Measurements from ENCODE around the gene ADGRG6. TPM values are rescaled to one million over a fixed set of nuclear protein-coding genes. Genes with fewer than 3 reads are reported as not detected.

The ADGRG6 gene
- total and polyA plus RNA-seq, 10 of the 15 experiments (the other 5 are each of a cell fraction or from before 2014, with no cell fraction given) = 0.01 to 0.24 (median 0.13) TPM; not detected in 7

GRCh38 chr6:142441716-142442115 lies 139.9 kb downstream of the ADGRG6 start (continued):
- TF ChIP-seq REST (IDR thresholded peaks at IDR 0.05; ENCODE audit: low read depth, low read length) (no peak), NFXL1 (IDR thresholded peaks at IDR 0.05; ENCODE audit: borderline replicate concordance) (no peak), CBX5 (IDR thresholded peaks at IDR 0.05; ENCODE audit: low read depth) (no peak), CEBPB (IDR thresholded peaks at IDR 0.05; ENCODE audit: borderline replicate concordance in 1 of 2, low read depth in 2 of 2, low read length in 2 of 2) (no peak), FOXM1 (IDR thresholded peaks at IDR 0.05; ENCODE audit: low read depth, low read length) (no peak), E2F8 (IDR thresholded peaks at IDR 0.05; ENCODE audit: low read depth, partially characterized antibody) (no peak), ATF2 (IDR thresholded peaks at IDR 0.05; ENCODE audit: low read length) (no peak), POU2F2 (IDR thresholded peaks at IDR 0.05; ENCODE audit: borderline replicate concordance, low read depth, low read length) (no peak), ZNF274 (IDR thresholded peaks at IDR 0.05; ENCODE audit: insufficient read depth, insufficient read length) (no peak), PAX5 (IDR thresholded peaks at IDR 0.05; ENCODE audit: borderline replicate concordance, low read depth, low read length) (no peak), ASH2L (IDR thresholded peaks at IDR 0.05; ENCODE audit: borderline replicate concordance, low read depth) (no peak)
